HepG2 (cell line): ENCODE results near the gene VCL. TPM values are rescaled to one million over a fixed set of nuclear protein-coding genes. Genes with fewer than 3 reads are reported as not detected.

Experiments
- ATAC-seq: fragments of 200-7000 bp; cut with Tn5 transposase; 3 replicates; pipeline ENCODE4 v1.9.1; 2020; ENCODE audit warnings: mild to moderate bottlenecking, moderate library complexity
- BruUV-seq: library from RNA; stranded (reverse); fragments of 400-500 nt; replicated peaks from 2 replicates; lab custom pipeline; 2021; lab: Mats Ljungman, UMichigan
- CTCF ChIA-PET: fragments of 300-600 bp; formaldehyde crosslinking; extraction: SDS; loops from one replicate; lab custom pipeline; 2021; ENCODE audit warnings: low total read pairs, inconsistent platforms, low intra/inter-chr PET ratio; lab: Yijun Ruan, JAX
- POLR2A ChIA-PET: fragments of 350-600 bp; sonication (Branson Sonifier 250); formaldehyde crosslinking; loops from one replicate; lab custom pipeline; 2020; ENCODE audit warnings: antibody characterized with exemption, inconsistent platforms; lab: Yijun Ruan, JAX
- DNase-seq: peaks from one replicate; pipeline ENCODE4 v3.0.0-alpha.2; 2015; ENCODE audit warnings: low spot score
- FAIRE-seq: peaks from 3 replicates; lab custom pipeline; 2011; peaks lifted over from hg19 to GRCh38; lab: Jason Lieb, UNC
- H2AFZ ChIP-seq: one replicate; pipeline ENCODE4 v1.6.1; 2011; ENCODE audit warnings: low read length, inconsistent platforms
- H3K27ac ChIP-seq: fragments of 300-600 bp; 3 replicates; pipeline ENCODE4 v1.8.0; 2011; ENCODE audit warnings: mixed run types, mild to moderate bottlenecking, mixed read lengths, low read length, inconsistent platforms; ENCODE audit not compliant: insufficient read depth; ENCODE audit errors: extremely low read length
- H3K27me3 ChIP-seq, 2 experiments: fragments of 200-600 bp in 1 of 2; 2 replicates in 1 of 2; 3 replicates in 1 of 2; pipeline versions ENCODE4 v1.6.0 to v1.8.0; 2011; ENCODE audit warnings: low read length in 2 of 2, mild to moderate bottlenecking in 2 of 2, moderate library complexity in 2 of 2, inconsistent platforms in 1 of 2; ENCODE audit not compliant: insufficient read depth in 2 of 2, control insufficient read depth in 1 of 2
- H3K36me3 ChIP-seq, 2 experiments: fragments of 200-600 bp in 1 of 2; replicated peaks in 1 of 2; 2 replicates in 1 of 2; 3 replicates in 1 of 2; pipeline versions ENCODE4 v1.5.1 to v1.8.0; 2011; ENCODE audit warnings: low read length in 2 of 2, inconsistent platforms in 1 of 2; ENCODE audit not compliant: insufficient read depth in 2 of 2, control insufficient read depth in 1 of 2
- H3K4me1 ChIP-seq: 2 replicates; pipeline ENCODE4 v1.5.1; 2012; ENCODE audit warnings: low read length, inconsistent platforms; ENCODE audit not compliant: insufficient read depth
- H3K4me2 ChIP-seq: 2 replicates; pipeline ENCODE4 v1.6.0; 2011; ENCODE audit warnings: low read depth, low read length, inconsistent platforms
- H3K4me3 ChIP-seq, 3 experiments: fragments of 200-600 bp in 1 of 3; sonication (generic), shearing (Covaris generic) in 1 of 3; replicated peaks in 1 of 3; 2 replicates each; pipeline ENCODE4 v1.5.1; 2011 to 2016; ENCODE audit warnings: low read length in 3 of 3, inconsistent platforms in 2 of 3, low read depth in 2 of 3, mild to moderate bottlenecking in 2 of 3, control low read depth in 1 of 3, mixed read lengths in 1 of 3; ENCODE audit not compliant: insufficient read depth in 1 of 3
- H3K79me2 ChIP-seq: one replicate; pipeline ENCODE4 v1.6.1; 2011; ENCODE audit warnings: low read length, inconsistent platforms; ENCODE audit not compliant: insufficient read depth
- H3K9ac ChIP-seq: 2 replicates; pipeline ENCODE4 v1.6.0; 2011; ENCODE audit warnings: mild to moderate bottlenecking, low read depth, low read length, inconsistent platforms; ENCODE audit not compliant: insufficient read depth
- H3K9me3 ChIP-seq: 2 replicates; pipeline ENCODE4 v1.5.1; 2012; ENCODE audit warnings: mild to moderate bottlenecking, low read length
- H4K20me1 ChIP-seq: 2 replicates; pipeline ENCODE4 v1.6.0; 2011; ENCODE audit warnings: inconsistent platforms, mild to moderate bottlenecking, low read length, moderate library complexity; ENCODE audit not compliant: insufficient read depth
- AKNA ChIP-seq: sonication (generic); formaldehyde crosslinking; IDR thresholded peaks from 2 replicates; pipeline ENCODE4 v1.4.0; 2020; ENCODE audit warnings: missing genetic modification reagents, borderline replicate concordance
- CENPT ChIP-seq: sonication (generic); formaldehyde crosslinking; IDR thresholded peaks from 2 replicates; pipeline ENCODE4 v1.8.0; 2022; ENCODE audit warnings: low read depth, mild to moderate bottlenecking, moderate library complexity, missing genetic modification reagents
- NFYB ChIP-seq: sonication (generic); formaldehyde crosslinking; IDR thresholded peaks from 2 replicates; pipeline ENCODE4 v1.4.0; 2020; ENCODE audit warnings: missing genetic modification reagents
- NR0B2 ChIP-seq: sonication (generic); formaldehyde crosslinking; IDR thresholded peaks from 2 replicates; pipeline ENCODE4 v1.4.0; 2020; ENCODE audit warnings: mild to moderate bottlenecking, missing genetic modification reagents
- SNAI1 ChIP-seq: sonication (generic); formaldehyde crosslinking; IDR thresholded peaks from 2 replicates; pipeline ENCODE4 v1.5.0; 2020; ENCODE audit warnings: mild to moderate bottlenecking, missing genetic modification reagents, borderline replicate concordance
- SPEN ChIP-seq: sonication (generic); formaldehyde crosslinking; IDR thresholded peaks from 2 replicates; pipeline ENCODE4 v1.5.1; 2020; ENCODE audit warnings: low read depth, mild to moderate bottlenecking, missing genetic modification reagents
- THAP9 ChIP-seq: sonication (generic); formaldehyde crosslinking; IDR thresholded peaks from 2 replicates; pipeline ENCODE4; 2020; ENCODE audit warnings: missing genetic modification reagents, mild to moderate bottlenecking, borderline replicate concordance
- THYN1 ChIP-seq: sonication (generic); formaldehyde crosslinking; IDR thresholded peaks from 2 replicates; pipeline ENCODE4 v1.8.1; 2023; ENCODE audit warnings: low read depth, mild to moderate bottlenecking, moderate library complexity, missing genetic modification reagents, borderline replicate concordance
- ZNF329 ChIP-seq: sonication (generic); formaldehyde crosslinking; IDR thresholded peaks from 2 replicates; pipeline ENCODE4 v1.9.0; 2021; ENCODE audit warnings: low read depth, mild to moderate bottlenecking, missing genetic modification reagents
- ZNF367 ChIP-seq: sonication (generic); formaldehyde crosslinking; IDR thresholded peaks from 2 replicates; pipeline ENCODE4 v1.4.0; 2020; ENCODE audit warnings: missing genetic modification reagents, borderline replicate concordance
- ZNF75D ChIP-seq: sonication (generic); formaldehyde crosslinking; IDR thresholded peaks from 2 replicates; pipeline ENCODE4 v1.8.1; 2023; ENCODE audit warnings: missing genetic modification reagents, mild to moderate bottlenecking, borderline replicate concordance
- WGBS: methylation state at CpG from one replicate; pipeline ENCODE4 v1.1.6; 2017; ENCODE audit warnings: low lambda C conversion rate; 5-methylcytosine and 5-hydroxymethylcytosine counted together
- in situ Hi-C: cut with HindIII; loops from 2 replicates; pipeline ENCODE4 v1.10.0; 2017; ENCODE audit warnings: low pct_unique_long_range_greater_than_20kb; ENCODE audit not compliant: extremely low pct_ligation_motif_present
- intact Hi-C: fragments of 100-400 bp; cut with micrococcal nuclease; formaldehyde crosslinking; loops from one replicate; pipeline ENCODE4 v1.10.0; 2022; ENCODE audit not compliant: unreplicated experiment
- polyA plus RNA-seq, 8 experiments: library from polyadenylated mRNA; depleted of rRNA in 3 of 8; stranded (reverse) in 7 of 8; unstranded in 1 of 8; fragments of >200 nt; fragmentation: Illumina TruSeq in 4 of 8; extraction: Trizol in 4 of 8; gene quantifications; 2 replicates each; pipeline versions ENCODE4 v1.2.1 to v1.2.3, GENCODE V29; 2011 to 2016; ENCODE audit warnings: low read depth in 4 of 8, missing spikeins in 1 of 8, mixed read lengths in 1 of 8; ENCODE audit not compliant: insufficient read depth in 1 of 8
- total RNA-seq, 5 experiments: library from RNA; depleted of rRNA; stranded (reverse); fragments of >200 nt; fragmentation: Illumina TruSeq; extraction: Trizol; gene quantifications; 2 replicates each; pipeline ENCODE4 v1.2.3, GENCODE V29; 2016; ENCODE audit warnings: low read depth in 1 of 5
- TF ChIP-seq, protein P1 (sequence below): sonication (generic); formaldehyde crosslinking; IDR thresholded peaks from 2 replicates; pipeline ENCODE4 v1.8.0; 2022; ENCODE audit warnings: missing genetic modification reagents, mild to moderate bottlenecking, moderate library complexity, borderline replicate concordance
- TF ChIP-seq, protein P2 (sequence below): sonication (generic); formaldehyde crosslinking; IDR thresholded peaks from 2 replicates; pipeline ENCODE4 v1.4.0; 2020; ENCODE audit warnings: missing genetic modification reagents; ENCODE audit errors: not compliant biosample characterization

The VCL gene
- total and polyA plus RNA-seq, 2 of the 13 experiments (the other 11 are each of a cell fraction or from before 2014, with no cell fraction given) = 17.3 to 26.9 TPM

DNA sequence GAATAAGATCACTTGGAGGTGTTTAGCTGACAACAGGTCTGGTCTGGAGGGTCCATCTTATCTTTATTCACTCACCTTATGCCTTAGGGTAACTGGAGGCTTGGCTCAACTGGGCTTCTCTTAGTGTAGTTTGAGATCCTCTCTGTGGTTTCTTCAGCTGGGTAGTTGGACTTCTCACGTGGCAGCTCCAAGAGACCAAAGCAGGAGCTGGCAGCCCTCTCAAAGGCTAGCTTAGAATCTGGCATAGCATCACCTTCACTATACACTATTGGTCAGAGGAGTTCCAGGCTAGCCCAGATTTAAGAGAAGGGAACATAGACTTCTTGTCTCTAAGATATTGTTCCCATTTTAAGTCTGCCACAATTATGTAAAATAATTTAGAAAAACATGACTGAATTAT is 169.5 kb downstream of the VCL start:
- FAIRE-seq (no peak), DNase-seq (no peak), ATAC-seq (no peak)
- CTCF ChIA-PET = no interaction called here
- 90% methylated on average over 1 of the region's 1 CpG for WGBS
- intact Hi-C loops (no loop called here), in situ Hi-C loops (no loop called here)
- BruUV-seq = no TSS peak
- Histone ChIP-seq H3K79me2 (peaks cover 9% of the 10 kb centered on the region), H3K4me1 (peaks cover 9% of the 10 kb centered on the region), H4K20me1 (no peaks in the 10 kb centered on the region), H3K4me2 (no peak overlapping the region), H3K9ac (no peak overlapping the region), H3K9me3 (no peaks in the 10 kb centered on the region), H3K36me3 (no peaks in the 10 kb centered on the region), H3K27ac (no peak overlapping the region), H3K27me3 (no peaks in the 10 kb centered on the region), H2AFZ (no peak overlapping the region), H3K4me3 (no peak overlapping the region)
- POLR2A ChIA-PET = no interaction called here
- TF ChIP-seq AKNA (no peak), NFYB (no peak), THYN1 (CRISPR knock-in tag) (no peak), ZNF367 (no peak), SNAI1 (no peak), ZNF329 (CRISPR knock-in tag) (no peak), CENPT (CRISPR knock-in tag) (no peak), THAP9 (CRISPR knock-in tag) (no peak), ZNF75D (no peak), NR0B2 (CRISPR knock-in tag) (no peak), SPEN (no peak)
- TF ChIP-seq, protein P1, sequence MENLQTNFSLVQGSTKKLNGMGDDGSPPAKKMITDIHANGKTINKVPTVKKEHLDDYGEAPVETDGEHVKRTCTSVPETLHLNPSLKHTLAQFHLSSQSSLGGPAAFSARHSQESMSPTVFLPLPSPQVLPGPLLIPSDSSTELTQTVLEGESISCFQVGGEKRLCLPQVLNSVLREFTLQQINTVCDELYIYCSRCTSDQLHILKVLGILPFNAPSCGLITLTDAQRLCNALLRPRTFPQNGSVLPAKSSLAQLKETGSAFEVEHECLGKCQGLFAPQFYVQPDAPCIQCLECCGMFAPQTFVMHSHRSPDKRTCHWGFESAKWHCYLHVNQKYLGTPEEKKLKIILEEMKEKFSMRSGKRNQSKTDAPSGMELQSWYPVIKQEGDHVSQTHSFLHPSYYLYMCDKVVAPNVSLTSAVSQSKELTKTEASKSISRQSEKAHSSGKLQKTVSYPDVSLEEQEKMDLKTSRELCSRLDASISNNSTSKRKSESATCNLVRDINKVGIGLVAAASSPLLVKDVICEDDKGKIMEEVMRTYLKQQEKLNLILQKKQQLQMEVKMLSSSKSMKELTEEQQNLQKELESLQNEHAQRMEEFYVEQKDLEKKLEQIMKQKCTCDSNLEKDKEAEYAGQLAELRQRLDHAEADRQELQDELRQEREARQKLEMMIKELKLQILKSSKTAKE (CRISPR knock-in tag) = no peak
- TF ChIP-seq, protein P2, sequence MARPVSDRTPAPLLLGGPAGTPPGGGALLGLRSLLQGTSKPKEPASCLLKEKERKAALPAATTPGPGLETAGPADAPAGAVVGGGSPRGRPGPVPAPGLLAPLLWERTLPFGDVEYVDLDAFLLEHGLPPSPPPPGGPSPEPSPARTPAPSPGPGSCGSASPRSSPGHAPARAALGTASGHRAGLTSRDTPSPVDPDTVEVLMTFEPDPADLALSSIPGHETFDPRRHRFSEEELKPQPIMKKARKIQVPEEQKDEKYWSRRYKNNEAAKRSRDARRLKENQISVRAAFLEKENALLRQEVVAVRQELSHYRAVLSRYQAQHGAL (CRISPR knock-in tag) = no peak
